ENCODE data around the gene CNTNAP1. TPM values are rescaled to one million over a fixed set of nuclear protein-coding genes. Genes with fewer than 3 reads are reported as not detected.

CNTNAP1 gene
- 2.6 and 11.2 TPM in 2 replicates for total RNA-seq

GRCh38 chr17:42681976-42682721 lies at the start of gene CNTNAP1:
CNTNAP1 (plus strand) TSS chr17:42682531; CDS start chr17:42682830, 299 bp downstream.

GRCh38 chr17:42659079-42659931 lies 23.0 kb upstream of the CNTNAP1 start, which contains the start of gene TUBG2:
TUBG2 (plus strand) TSS chr17:42659284; CDS start chr17:42659504, 220 bp downstream.

GRCh38 chr17:42676424-42677011 lies 5.8 kb upstream of the CNTNAP1 start, which contains the start of gene PLEKHH3:
PLEKHH3 (minus strand) TSS chr17:42676994; CDS start chr17:42676563, 431 bp downstream.

GRCh38 chr17:42744806-42745617 lies 62.7 kb downstream of the CNTNAP1 start, which contains the start of gene EZH1:
EZH1 (minus strand) TSS chr17:42745040; CDS start chr17:42728941, 16,099 bp downstream.

Other genes starting within 250 kb of the CNTNAP1 start
- 17.2 and 35.6 TPM in 2 replicates for gene ATP6V0A1, start 223.7 kb upstream of the CNTNAP1 start, total RNA-seq
- 21.1 and 21.3 TPM in 2 replicates for gene NAGLU, start 146.3 kb upstream of the CNTNAP1 start, total RNA-seq
- gene HSD17B1, start 129.6 kb upstream of the CNTNAP1 start, total RNA-seq = 0.15 and 0.65 TPM in 2 replicates
- gene COASY, start 120.4 kb upstream of the CNTNAP1 start, total RNA-seq = 8.4 and 9.7 TPM in 2 replicates
- 29.2 and 34.3 TPM in 2 replicates for gene MLX, start 115.4 kb upstream of the CNTNAP1 start, total RNA-seq
- gene PSMC3IP, start 104.8 kb upstream of the CNTNAP1 start, total RNA-seq = 6.8 and 15.2 TPM in 2 replicates
- 62.4 and 64.1 TPM in 2 replicates for gene RETREG3, start 73.2 kb upstream of the CNTNAP1 start, total RNA-seq
- gene TUBG1, start 72.8 kb upstream of the CNTNAP1 start, total RNA-seq = 19.5 and 26.3 TPM in 2 replicates
- gene TUBG2, start 23.2 kb upstream of the CNTNAP1 start, total RNA-seq = 2.6 and 4.1 TPM in 2 replicates
- gene PLEKHH3, start 5.5 kb upstream of the CNTNAP1 start, total RNA-seq = 7.9 and 8.4 TPM in 2 replicates
- 0.65 and 2.3 TPM in 2 replicates for gene CCR10, start 688 bp upstream of the CNTNAP1 start, total RNA-seq
- 5.8 and 14.0 TPM in 2 replicates for gene EZH1, start 62.5 kb downstream of the CNTNAP1 start, total RNA-seq
- gene RAMP2, start 78.7 kb downstream of the CNTNAP1 start, total RNA-seq = 1.9 and 5.2 TPM in 2 replicates
- 61.4 and 62.2 TPM in 2 replicates for gene VPS25, start 90.9 kb downstream of the CNTNAP1 start, total RNA-seq
- 0.32 and 0.76 TPM in 2 replicates for gene WNK4, start 98.1 kb downstream of the CNTNAP1 start, total RNA-seq
- gene COA3, start 116.2 kb downstream of the CNTNAP1 start, total RNA-seq = 88.4 and 101 TPM in 2 replicates
- gene CNTD1, start 116.3 kb downstream of the CNTNAP1 start, total RNA-seq = 0.32 TPM in 1 of 2 replicates, not detected in the other
- gene BECN1, start 141.8 kb downstream of the CNTNAP1 start, total RNA-seq = 127 and 198 TPM in 2 replicates
- gene PSME3, start 150.9 kb downstream of the CNTNAP1 start, total RNA-seq = 91.3 and 127 TPM in 2 replicates
- 0.32 and 0.46 TPM in 2 replicates for gene AOC2, start 162.0 kb downstream of the CNTNAP1 start, total RNA-seq
- gene AOC3, start 168.7 kb downstream of the CNTNAP1 start, total RNA-seq = under 0.01 and 0.15 TPM in 2 replicates
- gene G6PC1, start 218.3 kb downstream of the CNTNAP1 start, total RNA-seq = not detected in 2 replicates

All from epithelial cell of umbilical artery (primary cell).